OCI-LY7 (cell line): ENCODE data around the gene HMCN1. TPM values are rescaled to one million over a fixed set of nuclear protein-coding genes. Genes with fewer than 3 reads are reported as not detected.

Experiments used
- BruUV-seq: library from RNA; stranded (reverse); fragments of 400-500 nt; replicated peaks from 2 replicates; lab custom pipeline; 2021; lab: Mats Ljungman, UMichigan
- CTCF ChIA-PET: fragments of 300-600 bp; sonication (Branson Sonifier 250); formaldehyde crosslinking; loops from one replicate; lab custom pipeline; 2022; ENCODE audit warnings: antibody characterized with exemption; ENCODE audit not compliant: unreplicated experiment; lab: Charles Lee
- POLR2A ChIA-PET: fragments of 300-600 bp; sonication (Branson Sonifier 250); formaldehyde crosslinking; loops from one replicate; lab custom pipeline; 2022; ENCODE audit warnings: antibody characterized with exemption; lab: Charles Lee
- DNase-seq: peaks from one replicate; pipeline ENCODE4 v3.0.0-alpha.2; 2015; ENCODE audit warnings: low spot score
- H2AFZ ChIP-seq: fragments of 200-600 bp; sonication (generic), shearing (Covaris generic); 2 replicates; pipeline ENCODE4 v1.6.1; 2014; ENCODE audit warnings: mild to moderate bottlenecking, antibody characterized with exemption, low read length, moderate library complexity
- H3K27ac ChIP-seq: fragments of 200-600 bp; sonication (generic); 2 replicates; pipeline ENCODE4 v1.5.1; 2014; ENCODE audit warnings: mixed run types, low read depth, mild to moderate bottlenecking, moderate library complexity, low read length, inconsistent platforms; ENCODE audit not compliant: poor library complexity, severe bottlenecking
- H3K36me3 ChIP-seq: fragments of 200-600 bp; sonication (generic); 2 replicates; pipeline ENCODE4 v1.6.1; 2014; ENCODE audit warnings: mild to moderate bottlenecking, antibody characterized with exemption, low read length, moderate library complexity, mixed read lengths; ENCODE audit not compliant: insufficient read depth
- H3K4me1 ChIP-seq: fragments of 200-600 bp; sonication (generic); 2 replicates; pipeline ENCODE4 v1.5.1; 2014; ENCODE audit warnings: mild to moderate bottlenecking, low read length; ENCODE audit not compliant: insufficient read depth, poor library complexity, severe bottlenecking
- H3K4me2 ChIP-seq: fragments of 200-600 bp; sonication (generic); 2 replicates; pipeline ENCODE4 v1.6.1; 2014; ENCODE audit warnings: mild to moderate bottlenecking, low read length
- H3K4me3 ChIP-seq: fragments of 200-600 bp; sonication (generic); 2 replicates; pipeline ENCODE4 v1.5.1; 2014; ENCODE audit warnings: mild to moderate bottlenecking, low read depth, low read length; ENCODE audit not compliant: poor library complexity, severe bottlenecking
- H3K79me2 ChIP-seq: fragments of 200-600 bp; sonication (generic); 2 replicates; pipeline ENCODE4 v1.6.1; 2016; ENCODE audit warnings: low read depth, mild to moderate bottlenecking, low read length, moderate library complexity, mixed read lengths; ENCODE audit not compliant: insufficient read depth
- H3K9me2 ChIP-seq: fragments of 200-600 bp; sonication (generic); 2 replicates; pipeline ENCODE4 v1.6.1; 2016; ENCODE audit warnings: mild to moderate bottlenecking, low read length, mixed read lengths; ENCODE audit not compliant: insufficient read depth
- H3K9me3 ChIP-seq: fragments of 200-600 bp; sonication (generic); 2 replicates; pipeline ENCODE4 v1.6.1; 2014; ENCODE audit warnings: mild to moderate bottlenecking, mixed run types, low read length, mixed read lengths
- H4K20me1 ChIP-seq: fragments of 200-600 bp; sonication (generic); 2 replicates; pipeline ENCODE4 v1.6.1; 2014; ENCODE audit warnings: mild to moderate bottlenecking, antibody characterized with exemption, low read length, moderate library complexity, mixed read lengths; ENCODE audit not compliant: insufficient read depth
- CTCF ChIP-seq: fragments of 200-600 bp; sonication (generic); conservative IDR thresholded peaks from 2 replicates; pipeline ENCODE4 v1.5.1; 2014; ENCODE audit warnings: mild to moderate bottlenecking, antibody characterized with exemption, low read length, moderate library complexity, mixed read lengths
- EZH2phosphoT487 ChIP-seq: fragments of 200-600 bp; sonication (generic); IDR thresholded peaks from 2 replicates; pipeline ENCODE4 v1.6.1; 2018; ENCODE audit warnings: low read depth, borderline replicate concordance, mild to moderate bottlenecking, mixed run types, antibody characterized with exemption, low read length, moderate library complexity, mixed read lengths
- intact Hi-C: fragments of 100-400 bp; cut with micrococcal nuclease; formaldehyde crosslinking; loops from one replicate; pipeline ENCODE4 v1.10.0; 2022; ENCODE audit not compliant: unreplicated experiment
- total RNA-seq, 2 experiments: library from RNA; depleted of rRNA in 1 of 2; stranded (reverse); fragments of >200 nt in 1 of 2; shearing (Covaris generic) in 1 of 2; gene quantifications; 2 replicates each; pipeline ENCODE4 v1.2.3, GENCODE V29; 2014 to 2022

The HMCN1 gene
- total RNA-seq, 2 experiments from 2014 or later: 0.02 TPM; not detected in 1

DNA sequence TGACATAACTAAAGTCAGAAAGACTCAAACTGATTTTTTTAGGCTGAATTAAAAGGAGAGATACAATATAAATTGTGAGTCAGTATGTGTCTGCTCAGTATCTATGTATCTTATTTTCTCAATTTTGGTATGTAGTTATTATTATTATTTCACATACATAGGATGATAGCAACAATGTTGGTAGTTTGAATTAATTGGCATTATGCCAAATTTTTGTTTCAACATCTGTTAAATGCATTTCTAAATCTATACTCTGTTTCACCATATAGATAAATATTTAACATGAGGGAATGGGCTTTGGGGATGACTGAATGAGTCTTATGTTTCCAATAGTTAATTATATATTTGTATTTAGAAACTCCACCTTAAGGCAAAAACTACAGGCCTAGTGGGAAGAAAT lies 12.6 kb upstream of the HMCN1 start:
- Histone ChIP-seq H3K27ac (no peak overlapping the region), H3K4me3 (no peak overlapping the region), H3K4me2 (no peak overlapping the region), H3K9me3 (no peaks in the 10 kb centered on the region), H4K20me1 (no peaks in the 10 kb centered on the region), H2AFZ (no peak overlapping the region), H3K4me1 (no peaks in the 10 kb centered on the region), H3K9me2 (no peaks in the 10 kb centered on the region), H3K36me3 (no peaks in the 10 kb centered on the region), H3K79me2 (no peaks in the 10 kb centered on the region)
- TF ChIP-seq EZH2phosphoT487 (no peak), CTCF (no peak)
- ChIA-PET POLR2A (interaction anchor here (1.0 kb wide), 1 partner anchor 41 kb away, joined by 3 read pairs; no protein-coding TSS in a partner anchor), CTCF (no interaction called here)
- intact Hi-C loops: no loop called here
- no peak for DNase-seq
- BruUV-seq: no TSS peak

- BruUV-seq: no TSS peak
- intact Hi-C loops: no loop called here
Observed at GRCh38 chr1:185722098-185722497, 12.1 kb upstream of the HMCN1 start.

More at GRCh38 chr1:185722098-185722497, 12.1 kb upstream of the HMCN1 start:
- Histone ChIP-seq H2AFZ (no peak overlapping the region), H3K4me2 (no peak overlapping the region), H3K4me1 (no peaks in the 10 kb centered on the region), H4K20me1 (no peaks in the 10 kb centered on the region), H3K79me2 (no peaks in the 10 kb centered on the region), H3K27ac (no peak overlapping the region), H3K36me3 (no peaks in the 10 kb centered on the region), H3K9me2 (no peaks in the 10 kb centered on the region), H3K4me3 (no peak overlapping the region), H3K9me3 (no peaks in the 10 kb centered on the region)
- no peak for DNase-seq
- ChIA-PET CTCF (no interaction called here), POLR2A (no interaction called here)
- TF ChIP-seq CTCF (no peak), EZH2phosphoT487 (no peak)
